H9 (cell line): Measurements from ENCODE around the gene GSC2. TPM values are rescaled to one million over a fixed set of nuclear protein-coding genes. Genes with fewer than 3 reads are reported as not detected.

Source experiments
- DNase-seq: peaks from one replicate; pipeline ENCODE4 v3.0.0-alpha.2; 2017
- H2AFZ ChIP-seq: one replicate; pipeline ENCODE4 v1.6.1; 2013; ENCODE audit warnings: mild to moderate bottlenecking, low read length, control low read depth, moderate library complexity
- H2AK5ac ChIP-seq: 2 replicates; pipeline ENCODE4 v1.6.1; 2013; ENCODE audit warnings: low read length, control low read depth, mixed read lengths; ENCODE audit not compliant: insufficient read length
- H2BK120ac ChIP-seq: one replicate; pipeline ENCODE4 v1.6.1; 2013; ENCODE audit warnings: low read depth, mild to moderate bottlenecking, low read length, control low read depth, inconsistent platforms; ENCODE audit not compliant: poor library complexity, severe bottlenecking
- H2BK12ac ChIP-seq: 2 replicates; pipeline ENCODE4 v1.6.1; 2013; ENCODE audit warnings: low read length, control low read depth, mixed read lengths, low read depth; ENCODE audit not compliant: insufficient read length
- H2BK15ac ChIP-seq: 2 replicates; pipeline ENCODE4 v1.6.1; 2013; ENCODE audit warnings: low read depth, low read length, control low read depth
- H2BK20ac ChIP-seq: one replicate; pipeline ENCODE4 v1.6.1; 2013; ENCODE audit warnings: low read depth, mild to moderate bottlenecking, low read length, control low read depth, inconsistent platforms; ENCODE audit not compliant: poor library complexity, severe bottlenecking
- H2BK5ac ChIP-seq: 2 replicates; pipeline ENCODE4 v1.6.1; 2013; ENCODE audit warnings: low read length, control low read depth, mixed read lengths; ENCODE audit not compliant: insufficient read length
- H3K14ac ChIP-seq: 2 replicates; pipeline ENCODE4 v1.6.1; 2013; ENCODE audit warnings: low read length, control low read depth; ENCODE audit not compliant: insufficient read depth
- H3K18ac ChIP-seq: 2 replicates; pipeline ENCODE4 v1.6.1; 2013; ENCODE audit warnings: low read depth, mild to moderate bottlenecking, mixed read lengths, low read length, control low read depth; ENCODE audit not compliant: insufficient read length
- H3K23ac ChIP-seq: 2 replicates; pipeline ENCODE4 v1.6.1; 2013; ENCODE audit warnings: low read length, control low read depth, mixed read lengths, low read depth; ENCODE audit not compliant: insufficient read length
- H3K23me2 ChIP-seq: 2 replicates; pipeline ENCODE4 v1.6.1; 2013; ENCODE audit warnings: low read depth, mild to moderate bottlenecking, mixed read lengths, low read length, control low read depth; ENCODE audit not compliant: insufficient read length, poor library complexity, severe bottlenecking
- H3K27ac ChIP-seq: 2 replicates; pipeline ENCODE4 v1.5.1; 2013; ENCODE audit warnings: low read length, control low read depth, mixed read lengths, low read depth; ENCODE audit not compliant: insufficient read length
- H3K27me3 ChIP-seq: 2 replicates; pipeline ENCODE4 v1.6.1; 2013; ENCODE audit warnings: low read length, control low read depth, inconsistent platforms; ENCODE audit not compliant: insufficient read depth
- H3K4ac ChIP-seq: 2 replicates; pipeline ENCODE4 v1.6.1; 2013; ENCODE audit warnings: low read depth, mild to moderate bottlenecking, control low read depth, inconsistent platforms, low read length, moderate library complexity
- H3K4me1 ChIP-seq: 2 replicates; pipeline ENCODE4 v1.6.1; 2013; ENCODE audit warnings: low read length, control low read depth, inconsistent platforms; ENCODE audit not compliant: insufficient read depth
- H3K4me2 ChIP-seq: 2 replicates; pipeline ENCODE4 v1.6.1; 2013; ENCODE audit warnings: low read length, control low read depth, mixed read lengths; ENCODE audit not compliant: insufficient read length, insufficient read depth
- H3K56ac ChIP-seq: 2 replicates; pipeline ENCODE4 v1.6.1; 2013; ENCODE audit warnings: low read depth, mild to moderate bottlenecking, mixed read lengths, low read length, control low read depth; ENCODE audit not compliant: insufficient read length
- H3K79me1 ChIP-seq: 2 replicates; pipeline ENCODE4 v1.6.1; 2013; ENCODE audit warnings: low read depth, mild to moderate bottlenecking, moderate library complexity, low read length, control low read depth, inconsistent platforms; ENCODE audit not compliant: insufficient read depth, poor library complexity, severe bottlenecking
- H3K79me2 ChIP-seq: 2 replicates; pipeline ENCODE4 v1.6.1; 2013; ENCODE audit warnings: low read length, control low read depth, inconsistent platforms; ENCODE audit not compliant: insufficient read depth
- H3K9ac ChIP-seq: 2 replicates; pipeline ENCODE4 v1.6.1; 2013; ENCODE audit warnings: low read length, control low read depth, mixed read lengths; ENCODE audit not compliant: insufficient read length; ENCODE audit errors: extremely low read depth
- H3K9me3 ChIP-seq: one replicate; pipeline ENCODE4 v1.6.1; 2013; ENCODE audit warnings: low read depth, low read length, inconsistent platforms; ENCODE audit not compliant: control insufficient read depth
- H3T11ph ChIP-seq: one replicate; pipeline ENCODE4 v1.6.1; 2013; ENCODE audit warnings: mild to moderate bottlenecking, low read length, control low read depth, inconsistent platforms
- H4K20me1 ChIP-seq: one replicate; pipeline ENCODE4 v1.6.1; 2013; ENCODE audit not compliant: control insufficient read depth, insufficient read length, insufficient read depth
- H4K5ac ChIP-seq: 2 replicates; pipeline ENCODE4 v1.6.1; 2013; ENCODE audit warnings: low read depth, mild to moderate bottlenecking, mixed read lengths, low read length, control low read depth; ENCODE audit not compliant: insufficient read length
- H4K8ac ChIP-seq: replicated peaks from 2 replicates; pipeline ENCODE4 v1.6.1; 2013; ENCODE audit warnings: low read length, control low read depth, mixed read lengths, low read depth; ENCODE audit not compliant: insufficient read length
- H4K91ac ChIP-seq: 2 replicates; pipeline ENCODE4 v1.6.1; 2013; ENCODE audit warnings: low read depth, mild to moderate bottlenecking, moderate library complexity, mixed read lengths, low read length, control low read depth; ENCODE audit not compliant: insufficient read length
- H3K27ac Mint-ChIP-seq, 3 experiments: 2 replicates in 2 of 3; 3 replicates in 1 of 3; pipeline ENCODE4 v1.8.0; 2020 to 2021; ENCODE audit warnings: mixed read lengths in 3 of 3, mild to moderate bottlenecking in 1 of 3, moderate library complexity in 1 of 3
- H3K27me3 Mint-ChIP-seq: 2 replicates; pipeline ENCODE4 v1.8.0; 2021; ENCODE audit warnings: low read depth, mild to moderate bottlenecking, moderate library complexity, mixed read lengths
- H3K36me3 Mint-ChIP-seq, 3 experiments: 2 replicates in 2 of 3; 3 replicates in 1 of 3; pipeline ENCODE4 v1.8.0; 2020 to 2021; ENCODE audit warnings: low read depth in 3 of 3, mixed read lengths in 3 of 3; ENCODE audit not compliant: insufficient read depth in 1 of 3
- H3K4me1 Mint-ChIP-seq, 2 experiments: 2 replicates each; pipeline ENCODE4 v1.8.0; 2020; ENCODE audit warnings: mixed read lengths in 2 of 2
- H3K4me3 Mint-ChIP-seq, 2 experiments: 2 replicates in 1 of 2; 3 replicates in 1 of 2; pipeline ENCODE4 v1.8.0; 2020 to 2021; ENCODE audit warnings: mild to moderate bottlenecking in 2 of 2, mixed read lengths in 2 of 2, moderate library complexity in 1 of 2
- H3K9me3 Mint-ChIP-seq, 2 experiments: 2 replicates in 1 of 2; 3 replicates in 1 of 2; pipeline ENCODE4 v1.8.0; 2020; ENCODE audit warnings: mild to moderate bottlenecking in 2 of 2, mixed read lengths in 2 of 2, moderate library complexity in 1 of 2
- WGBS: extraction: QIAGEN DNeasy Blood & Tissue Kit; methylation state at CpG from one replicate; pipeline ENCODE4 v1.1.7; 2013; ENCODE audit warnings: missing lambda C conversion rate, low lambda C conversion rate, mixed read lengths; ENCODE audit not compliant: insufficient read length; ENCODE audit errors: extremely low coverage; 5-methylcytosine and 5-hydroxymethylcytosine counted together
- total RNA-seq: library from RNA; stranded (reverse); gene quantifications from 2 replicates; pipeline ENCODE4 v1.2.1, GENCODE V29; 2021
- TF ChIP-seq, protein P1 (sequence below): fragments of 200-600 bp; sonication (generic); conservative IDR thresholded peaks from 3 replicates; pipeline ENCODE4 v1.8.0; 2021; ENCODE audit warnings: antibody characterized with exemption, mild to moderate bottlenecking

The GSC2 gene
- total RNA-seq, 1 experiment from 2014 or later = 0.22 TPM

DNA sequence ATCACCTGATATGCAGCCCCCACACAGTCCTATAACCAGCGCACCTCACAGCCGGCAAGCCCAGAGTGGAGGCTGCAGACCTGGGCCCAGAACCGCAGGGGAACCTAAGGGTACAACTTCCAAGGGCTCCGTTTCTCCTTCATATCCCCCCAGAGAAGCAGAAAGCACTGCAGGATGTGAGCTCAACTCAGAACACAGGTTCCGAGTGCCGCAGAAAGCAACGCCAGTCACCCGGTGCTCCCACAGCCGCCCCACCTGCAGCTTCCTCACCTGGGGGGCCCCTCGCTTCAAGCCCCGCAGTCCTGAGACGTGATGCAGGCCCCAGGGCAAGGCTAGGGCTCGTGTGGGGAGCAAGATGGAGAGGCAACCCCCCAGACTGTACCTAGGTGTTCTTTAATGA, 16.5 kb downstream of the GSC2 start:
- Histone ChIP-seq H3K4me2 (no peak overlapping the region), H3K14ac (no peak overlapping the region), H3K9me3 (no peaks in the 10 kb centered on the region), H2BK15ac (no peak overlapping the region), H2BK20ac (no peak overlapping the region), H2BK12ac (no peak overlapping the region), H4K91ac (no peak overlapping the region), H3K4ac (no peak overlapping the region), H2BK120ac (no peak overlapping the region), H3K79me2 (no peaks in the 10 kb centered on the region), H3K27me3 (no peaks in the 10 kb centered on the region), H3K23ac (no peak overlapping the region), H2AK5ac (no peak overlapping the region), H4K5ac (no peak overlapping the region), H3K79me1 (no peaks in the 10 kb centered on the region), H3K27ac (no peak overlapping the region), H3K4me1 (no peaks in the 10 kb centered on the region), H2BK5ac (no peak overlapping the region), H2AFZ (no peak overlapping the region), H3T11ph (no peak overlapping the region), H3K9ac (no peak overlapping the region), H4K20me1 (no peaks in the 10 kb centered on the region), H4K8ac (no peak overlapping the region), H3K56ac (no peak overlapping the region), H3K18ac (no peak overlapping the region), H3K23me2 (no peaks in the 10 kb centered on the region)
- no peaks in the 10 kb centered on the region; a peak in 1 of 4 replicates for H3K4me1 Mint-ChIP-seq
- H3K27me3 Mint-ChIP-seq = no peaks in the 10 kb centered on the region; the same call in 1 of the 2 replicates
- no peak overlapping the region for H3K4me3 Mint-ChIP-seq
- H3K9me3 Mint-ChIP-seq = no peaks in the 10 kb centered on the region
- TF ChIP-seq, protein P1, sequence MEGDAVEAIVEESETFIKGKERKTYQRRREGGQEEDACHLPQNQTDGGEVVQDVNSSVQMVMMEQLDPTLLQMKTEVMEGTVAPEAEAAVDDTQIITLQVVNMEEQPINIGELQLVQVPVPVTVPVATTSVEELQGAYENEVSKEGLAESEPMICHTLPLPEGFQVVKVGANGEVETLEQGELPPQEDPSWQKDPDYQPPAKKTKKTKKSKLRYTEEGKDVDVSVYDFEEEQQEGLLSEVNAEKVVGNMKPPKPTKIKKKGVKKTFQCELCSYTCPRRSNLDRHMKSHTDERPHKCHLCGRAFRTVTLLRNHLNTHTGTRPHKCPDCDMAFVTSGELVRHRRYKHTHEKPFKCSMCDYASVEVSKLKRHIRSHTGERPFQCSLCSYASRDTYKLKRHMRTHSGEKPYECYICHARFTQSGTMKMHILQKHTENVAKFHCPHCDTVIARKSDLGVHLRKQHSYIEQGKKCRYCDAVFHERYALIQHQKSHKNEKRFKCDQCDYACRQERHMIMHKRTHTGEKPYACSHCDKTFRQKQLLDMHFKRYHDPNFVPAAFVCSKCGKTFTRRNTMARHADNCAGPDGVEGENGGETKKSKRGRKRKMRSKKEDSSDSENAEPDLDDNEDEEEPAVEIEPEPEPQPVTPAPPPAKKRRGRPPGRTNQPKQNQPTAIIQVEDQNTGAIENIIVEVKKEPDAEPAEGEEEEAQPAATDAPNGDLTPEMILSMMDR = no peak
- no CpG with 5 or more reads among the region's 13 CpGs for WGBS
- H3K36me3 Mint-ChIP-seq = peaks cover 17 to 58% (median 40%) of the 10 kb centered on the region in 3 experiments
- no peak for DNase-seq
- no peak overlapping the region for H3K27ac Mint-ChIP-seq
